HFFc6 (cell line): ENCODE results near the gene SFTPB. TPM values are rescaled to one million over a fixed set of nuclear protein-coding genes. Genes with fewer than 3 reads are reported as not detected.
"Not testable (repeated sequence)": the region's sequence is repeated elsewhere in the genome, so short reads cannot be mapped to it uniquely, and the experiment has no call there.

ENCODE experiments used
- DNase-seq: peaks from one replicate; pipeline ENCODE4 v3.0.0-alpha.2; 2018
- H3K27ac Mint-ChIP-seq: 2 replicates; pipeline ENCODE4 v1.8.0; 2020; ENCODE audit warnings: mild to moderate bottlenecking, mixed read lengths
- H3K27me3 Mint-ChIP-seq: 2 replicates; pipeline ENCODE4 v1.8.0; 2021; ENCODE audit warnings: mild to moderate bottlenecking, moderate library complexity, mixed read lengths; ENCODE audit not compliant: insufficient read depth
- H3K36me3 Mint-ChIP-seq: 2 replicates; pipeline ENCODE4 v1.8.0; 2021; ENCODE audit warnings: low read depth, mixed read lengths
- H3K4me1 Mint-ChIP-seq: 2 replicates; pipeline ENCODE4 v1.8.0; 2020; ENCODE audit warnings: low read depth, mixed read lengths
- H3K4me3 Mint-ChIP-seq: 2 replicates; pipeline ENCODE4 v1.8.0; 2020; ENCODE audit warnings: mild to moderate bottlenecking, moderate library complexity, mixed read lengths
- H3K9me3 Mint-ChIP-seq: 2 replicates; pipeline ENCODE4 v1.8.0; 2020; ENCODE audit warnings: mild to moderate bottlenecking, mixed read lengths
- CTCF ChIP-seq: fragments of 200-600 bp; sonication (generic); IDR thresholded peaks from 2 replicates; pipeline ENCODE4 v1.5.0; 2021; ENCODE audit warnings: antibody characterized with exemption, mild to moderate bottlenecking
- total RNA-seq, 6 experiments: library from RNA; stranded (reverse); fragmentation: NEBNext Ultra II Directional; extraction: Animal tissue kit (Norgen Biotek cat#: 25700); gene quantifications; 2 replicates in 1 of 6; 3 replicates in 5 of 6; pipeline ENCODE4 v1.2.3, GENCODE V29; 2021

The SFTPB gene
- total RNA-seq, 6 experiments from 2014 or later = not detected

DNA sequence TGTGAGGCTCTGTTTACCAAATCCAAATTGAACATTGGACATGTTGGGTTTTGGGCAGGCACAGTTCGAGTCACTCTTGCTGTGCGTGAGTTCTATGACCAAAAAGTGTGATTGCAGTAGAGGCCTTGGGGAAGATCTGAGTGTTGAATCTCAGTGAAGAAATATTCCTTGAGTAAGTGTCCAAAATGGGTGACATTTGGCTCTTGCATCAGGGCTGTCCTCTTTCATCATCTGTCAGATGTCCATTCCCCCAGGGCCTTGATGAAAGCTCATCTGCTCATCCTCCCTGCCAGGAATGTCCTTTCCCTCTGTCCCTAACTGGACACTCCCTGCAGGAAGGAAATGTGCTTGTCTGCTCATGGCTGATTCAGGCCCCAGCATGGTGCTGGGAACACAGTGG is 6.4 kb upstream of the SFTPB start:
- no peaks in the 10 kb centered on the region for H3K36me3 Mint-ChIP-seq
- DNase-seq = no peak
- no peak overlapping the region for H3K4me3 Mint-ChIP-seq
- TF ChIP-seq CTCF = no peak
- no peak overlapping the region for H3K27ac Mint-ChIP-seq
- H3K4me1 Mint-ChIP-seq = peaks cover 18% of the 10 kb centered on the region
- peaks cover 2% of the 10 kb centered on the region for H3K27me3 Mint-ChIP-seq
- no peaks in the 10 kb centered on the region for H3K9me3 Mint-ChIP-seq

GRCh38 chr2:85673716-85674375 is 5.8 kb upstream of the SFTPB start:
- no peak overlapping the region for H3K4me3 Mint-ChIP-seq
- TF ChIP-seq CTCF = no peak
- H3K9me3 Mint-ChIP-seq = no peaks in the 10 kb centered on the region
- H3K27me3 Mint-ChIP-seq = peaks cover 2% of the 10 kb centered on the region
- no peak overlapping the region for H3K27ac Mint-ChIP-seq
- H3K4me1 Mint-ChIP-seq = peaks cover 19% of the 10 kb centered on the region
- no peaks in the 10 kb centered on the region for H3K36me3 Mint-ChIP-seq
- DNase-seq = no peak

- peaks cover 26% of the 10 kb centered on the region for H3K4me1 Mint-ChIP-seq
These were observed 4.5 kb upstream of the SFTPB start for GRCh38 chr2:85672456-85672855.

DNA sequence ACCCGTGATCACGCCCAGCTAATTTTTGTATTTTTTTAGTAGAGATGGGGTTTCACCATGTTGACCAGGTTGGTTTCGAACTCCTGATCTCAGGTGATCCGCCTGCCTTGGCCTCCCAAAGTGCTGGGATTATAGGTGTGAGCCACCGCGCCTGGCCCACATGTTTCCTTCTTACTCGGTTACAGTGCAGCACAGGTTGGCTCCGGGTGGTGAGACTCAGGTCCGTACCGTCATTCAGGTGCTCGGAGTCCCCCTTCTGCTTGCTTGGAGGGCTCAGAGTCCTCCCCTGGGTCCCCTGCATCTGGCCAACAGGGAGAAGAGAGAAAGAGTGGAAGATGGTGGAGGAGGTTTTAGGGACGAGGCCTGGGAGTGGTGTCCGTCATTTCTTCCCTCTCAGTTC is 2.4 kb upstream of the SFTPB start:
- H3K4me1 Mint-ChIP-seq = peaks cover 19% of the 10 kb centered on the region
- H3K4me3 Mint-ChIP-seq, DNase-seq, H3K27me3 Mint-ChIP-seq, H3K27ac Mint-ChIP-seq, H3K36me3 Mint-ChIP-seq, H3K9me3 Mint-ChIP-seq: not testable (repeated sequence)

More at GRCh38 chr2:85672456-85672855, 4.5 kb upstream of the SFTPB start:
- Mint-ChIP-seq H3K27ac (no peak overlapping the region), H3K4me3 (no peak overlapping the region), H3K36me3 (no peaks in the 10 kb centered on the region), H3K27me3 (peaks cover 2% of the 10 kb centered on the region), H3K9me3 (no peaks in the 10 kb centered on the region)
- no peak for DNase-seq
- no peak for TF ChIP-seq CTCF

DNA sequence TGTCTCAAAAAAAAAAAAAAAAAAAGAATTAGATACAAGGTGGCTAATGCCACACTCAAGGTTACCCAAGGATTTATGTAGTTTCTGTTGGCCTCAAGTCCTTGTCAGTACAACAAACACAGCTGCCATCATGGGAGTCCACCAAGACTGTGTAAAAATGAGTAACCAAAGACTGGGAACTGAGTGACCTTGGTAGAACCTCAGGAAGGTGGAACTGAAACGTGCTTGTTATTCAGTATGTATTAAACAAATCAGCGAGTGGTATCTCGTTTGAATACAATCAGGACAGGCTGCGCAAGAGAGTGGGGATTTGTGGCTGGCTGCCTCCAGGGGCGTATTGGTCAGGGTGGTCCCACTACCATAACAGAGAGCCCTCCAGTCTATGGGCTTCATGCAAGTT is 1.6 kb upstream of the SFTPB start:
- no peaks in the 10 kb centered on the region for H3K36me3 Mint-ChIP-seq
- H3K27ac Mint-ChIP-seq = no peak overlapping the region
- no peak overlapping the region for H3K4me3 Mint-ChIP-seq
- DNase-seq = no peak
- peaks cover 2% of the 10 kb centered on the region for H3K27me3 Mint-ChIP-seq
- no peaks in the 10 kb centered on the region for H3K9me3 Mint-ChIP-seq
- TF ChIP-seq CTCF = no peak
- peaks cover 19% of the 10 kb centered on the region for H3K4me1 Mint-ChIP-seq

DNA sequence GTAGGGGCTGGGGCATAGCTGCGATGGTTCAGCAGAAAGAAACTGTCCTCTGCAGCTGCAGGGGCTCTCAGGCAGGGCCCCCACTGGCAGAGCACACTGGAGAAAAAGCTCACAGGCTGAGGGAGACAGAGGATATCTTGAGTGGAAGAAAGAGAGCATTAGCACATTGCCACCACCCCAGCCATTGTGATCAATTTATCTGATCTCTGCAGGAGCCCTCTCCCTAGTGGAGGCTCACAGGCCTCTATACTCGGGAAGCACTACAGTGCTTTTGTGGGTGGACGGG is 801 bp upstream of the SFTPB start:
- H3K27me3 Mint-ChIP-seq = peaks cover 2% of the 10 kb centered on the region
- no peak overlapping the region for H3K27ac Mint-ChIP-seq
- no peak for TF ChIP-seq CTCF
- no peaks in the 10 kb centered on the region for H3K36me3 Mint-ChIP-seq
- no peak for DNase-seq
- H3K9me3 Mint-ChIP-seq = no peaks in the 10 kb centered on the region
- peaks cover 16% of the 10 kb centered on the region for H3K4me1 Mint-ChIP-seq
- H3K4me3 Mint-ChIP-seq = no peak overlapping the region
